Endothelial cell of hepatic sinusoid (primary cell): ENCODE data around the gene NEMF.
"Not testable (repeated sequence)": the region's sequence is repeated elsewhere in the genome, so short reads cannot be mapped to it uniquely, and the experiment has no call there.

Source experiments
- in situ Hi-C: cut with HindIII; loops from 2 replicates; pipeline ENCODE4 v1.10.0; 2017; ENCODE audit warnings: low sequenced_read_pairs

NEMF gene

DNA sequence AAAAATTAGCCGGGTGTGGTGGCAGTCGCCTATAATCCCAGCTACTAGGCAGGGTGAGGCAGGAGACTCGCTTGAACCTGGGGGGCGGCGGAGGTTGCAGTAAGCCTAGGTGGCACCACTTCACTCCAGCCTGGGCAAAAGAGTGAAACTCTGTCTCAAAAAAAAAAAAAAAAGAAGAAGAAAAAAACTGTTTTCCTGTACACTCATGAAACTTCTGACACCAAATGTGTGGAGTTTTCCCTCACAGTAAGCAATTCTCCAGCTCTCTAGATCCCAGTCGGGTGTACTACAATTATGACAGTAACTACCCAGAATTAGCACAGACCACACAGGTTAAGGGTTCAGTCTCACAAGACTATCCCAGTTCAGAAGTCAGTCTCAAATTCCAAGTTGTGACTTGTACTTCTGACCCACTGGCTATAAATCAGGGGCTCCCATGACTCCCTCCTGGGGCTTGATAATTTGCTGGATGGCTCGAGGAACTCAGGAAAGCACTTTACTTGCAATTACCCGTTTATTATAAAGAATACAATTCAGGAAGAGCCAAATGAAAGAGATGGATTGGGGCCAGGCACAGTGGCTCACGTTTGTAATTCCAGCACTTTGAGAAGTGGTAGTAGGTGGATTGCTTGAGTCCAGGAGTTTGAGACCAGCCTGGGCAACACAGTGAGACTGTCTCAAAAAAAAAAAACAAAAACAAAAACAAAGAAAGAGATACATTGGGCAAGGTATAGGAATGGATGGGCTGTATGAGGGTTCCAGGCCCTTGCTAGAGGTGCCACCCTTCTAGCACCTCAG is 27.9 kb upstream of the NEMF start:
- in situ Hi-C loops, result no loop called here

GRCh38 chr14:49879646-49880204 is 27.1 kb upstream of the NEMF start:
- in situ Hi-C loops, result no loop called here

- in situ Hi-C loops, result no loop called here
Observed at GRCh38 chr14:49876563-49877127, 24.1 kb upstream of the NEMF start.

DNA sequence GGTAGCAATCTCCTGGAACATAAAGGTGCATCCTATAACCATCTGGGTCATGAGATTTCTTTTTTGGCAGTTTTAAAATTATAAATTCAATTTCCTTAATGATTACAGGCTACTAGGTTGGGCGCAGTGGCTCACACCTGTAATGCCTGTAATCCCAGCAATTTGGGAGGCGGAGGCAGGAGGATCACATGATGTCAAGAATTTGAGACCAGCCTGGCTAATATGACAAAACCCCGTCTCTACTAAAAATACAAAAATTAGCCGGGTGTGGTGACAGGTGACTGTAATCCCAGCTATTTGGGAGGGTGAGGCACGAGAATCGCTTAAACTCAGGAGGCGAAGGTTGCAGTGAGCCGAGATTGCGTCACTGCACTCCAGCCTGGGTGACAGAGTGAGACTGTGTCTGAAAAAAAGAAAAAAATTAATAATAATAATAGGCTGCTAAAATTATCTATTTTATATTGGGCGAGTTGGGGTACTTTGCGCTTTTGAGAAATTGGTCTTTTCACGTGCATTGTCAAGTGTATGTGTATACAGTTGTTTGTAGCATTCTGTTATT is 23.1 kb upstream of the NEMF start:
- in situ Hi-C loops, result no loop called here

DNA sequence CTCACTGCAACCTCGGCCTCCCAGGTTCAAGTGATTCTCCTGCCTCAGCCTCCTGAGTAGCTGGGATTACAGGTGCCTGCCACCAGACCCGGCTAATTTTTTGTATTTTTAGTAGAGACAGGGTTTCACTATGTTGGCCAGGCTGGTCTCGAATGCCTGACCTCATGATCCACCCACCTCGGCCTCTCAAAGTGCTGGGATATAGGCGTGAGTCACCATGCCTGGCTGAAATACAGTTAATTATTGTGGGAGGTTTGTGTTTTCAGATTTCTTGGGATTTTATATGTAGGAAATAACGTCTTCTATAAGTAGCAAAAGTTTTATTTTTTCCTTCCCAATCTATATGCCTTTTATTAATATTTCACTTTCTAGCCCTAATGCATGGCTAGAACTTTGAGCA is 21.0 kb upstream of the NEMF start:
- in situ Hi-C loops, result not testable (repeated sequence)

DNA sequence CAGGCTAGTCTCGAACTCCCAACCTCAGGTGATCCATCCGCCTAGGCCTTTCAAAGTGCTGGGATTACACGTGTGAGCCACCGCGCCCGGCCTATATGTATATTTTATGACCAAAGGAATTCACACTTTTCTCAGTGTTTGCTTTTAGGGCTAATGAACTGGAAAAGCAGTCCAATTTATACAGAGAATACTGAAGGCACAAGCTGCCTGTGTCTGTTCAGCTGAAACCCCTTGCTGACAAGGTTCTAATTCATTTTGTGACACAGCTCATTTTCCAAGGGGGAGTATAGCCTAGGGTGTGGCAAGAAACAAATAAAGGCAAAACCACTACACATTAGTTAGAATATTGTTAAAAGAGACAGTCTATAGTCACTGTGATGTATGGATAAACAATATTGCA is 18.3 kb upstream of the NEMF start:
- in situ Hi-C loops, result no loop called here

GRCh38 chr14:49868720-49869114 is 16.1 kb upstream of the NEMF start:
- in situ Hi-C loops, result loop anchor here (5.0 kb wide), 1 partner anchor 249 kb away; the partner anchor contains the start of gene VCPKMT

DNA sequence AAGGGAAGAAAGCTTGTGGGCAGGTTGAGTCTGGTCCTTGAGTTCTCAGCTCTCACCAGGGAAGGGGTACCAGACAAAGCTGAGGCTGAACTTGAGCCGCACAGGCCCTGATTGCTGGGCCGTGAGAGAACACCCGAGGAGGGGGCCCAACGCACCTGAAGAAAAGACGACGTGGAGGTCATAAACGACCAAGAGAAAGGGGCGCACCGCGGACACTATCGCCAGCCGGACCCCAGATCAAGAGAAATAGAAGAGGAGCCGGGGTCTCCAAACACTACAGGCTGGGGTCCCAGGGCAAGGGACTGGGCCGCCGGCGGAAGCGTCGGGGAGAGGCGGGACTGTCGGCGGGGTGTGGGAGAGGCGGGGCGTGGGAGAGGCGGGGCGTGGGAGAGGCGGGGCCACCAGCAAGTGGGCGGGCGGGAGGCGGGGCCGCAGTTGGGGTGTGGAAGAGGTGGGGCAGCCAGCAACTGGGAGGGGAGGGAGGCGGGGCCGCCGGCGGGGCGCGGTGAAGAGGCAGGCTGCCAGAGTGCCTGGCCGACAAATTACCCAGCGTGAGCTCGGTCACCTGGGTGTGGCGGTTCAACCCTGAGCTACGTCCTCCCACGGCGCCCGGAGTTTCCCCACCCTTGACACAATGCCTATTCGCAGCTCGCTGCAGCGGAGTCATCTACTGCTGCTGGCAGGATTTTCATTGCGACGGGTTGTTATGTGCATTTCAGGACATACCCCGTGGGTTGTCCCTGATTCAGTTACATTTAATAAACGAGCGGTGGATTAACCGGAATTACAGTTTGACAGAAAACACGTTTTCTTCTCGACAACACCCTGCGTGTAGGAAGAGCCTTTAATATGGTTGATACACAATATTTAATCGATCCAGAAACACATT is 15.5 kb upstream of the NEMF start:
- in situ Hi-C loops, result loop anchor here (5.0 kb wide), 1 partner anchor 249 kb away; the partner anchor contains the start of gene VCPKMT

GRCh38 chr14:49865431-49865859 is 12.9 kb upstream of the NEMF start:
- in situ Hi-C loops, result loop anchor here (5.0 kb wide), 1 partner anchor 252 kb away; the partner anchor contains the start of gene VCPKMT

- in situ Hi-C loops, result loop anchor here (5.0 kb wide), 1 partner anchor 114 kb away; no protein-coding TSS in a partner anchor
Observed at GRCh38 chr14:49863487-49864281, 11.1 kb upstream of the NEMF start.

DNA sequence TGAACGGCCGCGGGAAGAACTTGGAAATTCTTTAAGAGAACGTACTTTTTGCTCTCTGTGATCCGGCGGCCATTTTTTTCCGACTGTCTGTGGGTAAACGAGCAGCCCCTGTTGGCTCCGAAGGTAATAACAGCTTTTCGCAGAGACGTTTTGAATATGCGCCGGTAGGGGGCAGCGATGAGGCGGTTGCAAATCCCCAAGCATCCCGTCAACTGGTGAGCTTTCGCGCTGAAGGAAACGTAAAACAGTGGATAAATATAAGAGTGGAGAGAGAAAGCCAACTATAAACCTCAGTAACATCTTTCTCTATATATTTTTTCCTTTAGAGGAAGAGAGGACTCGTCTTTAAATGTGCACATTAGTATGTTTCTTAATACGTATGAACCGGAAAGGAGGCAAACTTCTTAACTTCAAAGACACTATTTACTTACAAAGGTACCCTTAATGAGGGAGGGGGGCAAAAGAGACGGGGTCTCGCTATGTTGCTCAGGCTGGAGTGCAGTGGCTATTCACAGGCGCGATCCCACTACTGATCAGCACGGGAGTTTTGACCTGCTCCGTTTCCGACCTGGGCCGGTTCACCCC is 9.6 kb upstream of the NEMF start:
- in situ Hi-C loops, result loop anchor here (5.0 kb wide), 1 partner anchor 115 kb away; no protein-coding TSS in a partner anchor

- in situ Hi-C loops, result loop anchor here (5.0 kb wide), 1 partner anchor 116 kb away; no protein-coding TSS in a partner anchor
Observed at GRCh38 chr14:49861699-49862088, 9.1 kb upstream of the NEMF start.

DNA sequence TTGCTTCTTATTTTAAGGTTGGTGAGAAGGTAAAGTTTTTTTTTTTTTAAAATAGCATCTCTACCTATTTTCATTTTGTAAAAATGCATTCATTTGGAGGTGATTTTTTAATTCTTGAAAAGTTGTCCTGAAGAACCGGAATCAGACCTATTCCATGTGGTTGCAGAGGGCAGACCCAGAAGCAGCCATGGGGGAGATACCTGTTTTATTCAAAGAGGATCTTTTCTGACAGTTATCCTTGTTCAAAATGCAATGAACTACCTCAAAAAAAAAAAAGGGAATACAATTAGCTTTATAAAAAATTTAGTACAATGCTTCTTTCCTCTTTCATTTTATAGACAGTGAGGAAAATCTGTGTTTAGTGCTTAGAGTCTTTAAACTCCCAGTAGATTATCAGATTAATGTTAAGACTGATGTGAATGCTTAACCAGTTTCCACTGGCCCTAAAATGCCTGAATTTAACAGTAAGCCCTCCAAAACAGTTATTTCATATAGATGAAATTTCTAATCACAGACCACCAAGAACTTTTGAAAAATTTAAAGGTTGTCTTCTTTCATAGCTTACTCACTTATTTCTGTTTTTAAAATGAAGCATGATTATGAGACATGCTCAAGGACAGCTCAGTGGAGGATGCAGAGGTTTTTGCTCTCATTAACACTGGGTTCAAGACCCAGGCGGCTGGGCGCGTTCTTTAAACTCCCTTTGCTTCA is 8.6 kb upstream of the NEMF start:
- in situ Hi-C loops, result loop anchor here (5.0 kb wide), 1 partner anchor 116 kb away; no protein-coding TSS in a partner anchor

GRCh38 chr14:49858383-49858782 is 5.8 kb upstream of the NEMF start:
- in situ Hi-C loops, result no loop called here

DNA sequence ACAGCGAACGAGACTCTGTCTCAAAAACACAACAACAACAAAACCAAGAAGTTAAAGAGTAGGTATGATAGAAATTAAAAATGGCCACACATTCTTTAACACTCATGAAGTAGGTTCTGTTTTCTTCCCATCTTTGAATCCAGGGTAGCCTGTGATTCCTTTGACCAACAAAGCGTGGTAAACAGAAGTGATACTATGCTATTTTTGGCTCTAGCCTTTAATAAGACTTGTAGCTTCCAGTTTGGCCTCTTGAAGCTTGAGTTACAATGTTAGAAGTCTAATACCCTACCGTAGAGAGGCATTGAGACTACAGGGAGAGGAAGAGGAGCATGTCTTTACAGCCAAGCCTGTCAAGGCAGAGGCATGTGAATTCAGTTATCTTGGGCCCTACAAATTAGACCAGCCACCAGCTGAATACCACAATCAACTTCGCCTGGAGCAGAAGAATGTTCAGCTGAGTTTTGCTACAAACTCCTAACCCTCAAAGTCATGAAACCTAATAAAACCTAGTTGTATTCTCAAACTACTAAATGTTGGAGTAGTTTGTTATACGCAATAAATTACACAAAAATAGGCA is 4.9 kb upstream of the NEMF start:
- in situ Hi-C loops, result no loop called here

- in situ Hi-C loops, result no loop called here
Observed at GRCh38 chr14:49853572-49854375, 1.2 kb upstream of the NEMF start.

DNA sequence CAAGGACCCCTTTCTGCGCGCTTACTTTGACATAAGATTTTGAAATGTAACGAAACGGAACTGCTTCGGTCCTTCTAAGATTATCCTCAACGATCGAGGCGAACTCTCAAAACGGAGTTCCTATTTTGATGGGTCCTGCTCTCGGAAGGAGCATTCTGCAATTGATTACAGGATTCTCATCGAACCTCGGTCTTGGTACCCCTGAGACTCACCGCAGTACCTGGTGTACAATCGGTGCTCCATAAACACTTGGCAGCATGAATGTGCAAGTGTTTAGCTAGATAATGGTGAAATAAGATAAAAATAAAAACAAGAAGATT is 530 bp upstream of the NEMF start:
- in situ Hi-C loops, result no loop called here

GRCh38 chr14:49851813-49852212 is 775 bp downstream of the NEMF start:
- in situ Hi-C loops, result no loop called here
